SK-N-SH (cell line): ENCODE data around the gene CENPO.

ENCODE experiments used
- TAF1 ChIP-seq: IDR thresholded peaks from 2 replicates; pipeline ENCODE4 v1.6.1; 2012; ENCODE audit warnings: low read depth, mild to moderate bottlenecking, low read length, moderate library complexity, borderline replicate concordance
- TF ChIP-seq, protein P1 (sequence below): fragments of 200-600 bp; sonication (generic); IDR thresholded peaks from 2 replicates; pipeline ENCODE4 v1.6.1; 2017; ENCODE audit warnings: antibody characterized with exemption, mild to moderate bottlenecking, moderate library complexity

DNA sequence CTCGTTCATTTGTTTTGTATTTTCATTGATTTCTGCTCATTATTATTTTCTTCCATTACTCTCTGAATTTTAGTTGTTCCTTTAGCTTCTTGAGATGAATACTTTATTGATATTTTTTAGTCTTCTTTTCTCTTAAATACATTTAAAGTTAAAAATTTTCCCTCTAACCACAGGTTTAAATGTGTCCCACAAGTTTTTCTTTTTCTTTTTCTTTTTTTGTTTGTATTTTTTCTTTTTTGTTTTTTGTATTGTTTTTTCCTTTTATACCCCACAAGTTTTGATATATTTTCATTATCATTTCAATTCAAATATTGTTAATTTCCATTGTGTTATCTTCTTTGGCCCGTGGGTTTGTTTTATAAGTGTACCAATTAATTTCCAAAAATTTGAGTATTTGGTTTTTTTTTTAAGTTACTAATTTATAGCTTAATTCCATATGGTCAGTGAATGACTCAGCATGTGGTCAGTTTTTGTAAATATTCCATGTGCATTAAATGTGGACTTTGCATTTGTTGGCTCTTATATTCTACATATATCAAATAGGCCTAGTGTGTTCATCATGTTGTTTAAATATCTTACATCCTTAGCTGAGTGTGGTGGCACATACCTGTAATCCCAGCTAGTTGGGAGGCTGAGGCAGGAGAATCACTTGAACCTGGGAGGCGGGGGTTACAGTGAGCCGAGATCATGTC is 16.2 kb downstream of the CENPO start:
- TF ChIP-seq, protein P1, sequence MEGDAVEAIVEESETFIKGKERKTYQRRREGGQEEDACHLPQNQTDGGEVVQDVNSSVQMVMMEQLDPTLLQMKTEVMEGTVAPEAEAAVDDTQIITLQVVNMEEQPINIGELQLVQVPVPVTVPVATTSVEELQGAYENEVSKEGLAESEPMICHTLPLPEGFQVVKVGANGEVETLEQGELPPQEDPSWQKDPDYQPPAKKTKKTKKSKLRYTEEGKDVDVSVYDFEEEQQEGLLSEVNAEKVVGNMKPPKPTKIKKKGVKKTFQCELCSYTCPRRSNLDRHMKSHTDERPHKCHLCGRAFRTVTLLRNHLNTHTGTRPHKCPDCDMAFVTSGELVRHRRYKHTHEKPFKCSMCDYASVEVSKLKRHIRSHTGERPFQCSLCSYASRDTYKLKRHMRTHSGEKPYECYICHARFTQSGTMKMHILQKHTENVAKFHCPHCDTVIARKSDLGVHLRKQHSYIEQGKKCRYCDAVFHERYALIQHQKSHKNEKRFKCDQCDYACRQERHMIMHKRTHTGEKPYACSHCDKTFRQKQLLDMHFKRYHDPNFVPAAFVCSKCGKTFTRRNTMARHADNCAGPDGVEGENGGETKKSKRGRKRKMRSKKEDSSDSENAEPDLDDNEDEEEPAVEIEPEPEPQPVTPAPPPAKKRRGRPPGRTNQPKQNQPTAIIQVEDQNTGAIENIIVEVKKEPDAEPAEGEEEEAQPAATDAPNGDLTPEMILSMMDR: no peak
- no peak for TF ChIP-seq TAF1
